Endometrium (tissue), 2 donors: Measurements from ENCODE around the gene KMT5B.

ENCODE experiments used
- FAIRE-seq: peaks from 2 replicates; lab custom pipeline; 2012; peaks lifted over from hg19 to GRCh38; lab: Jason Lieb, UNC
- donor health status: control.
- donor health status: control.

Gene KMT5B

DNA sequence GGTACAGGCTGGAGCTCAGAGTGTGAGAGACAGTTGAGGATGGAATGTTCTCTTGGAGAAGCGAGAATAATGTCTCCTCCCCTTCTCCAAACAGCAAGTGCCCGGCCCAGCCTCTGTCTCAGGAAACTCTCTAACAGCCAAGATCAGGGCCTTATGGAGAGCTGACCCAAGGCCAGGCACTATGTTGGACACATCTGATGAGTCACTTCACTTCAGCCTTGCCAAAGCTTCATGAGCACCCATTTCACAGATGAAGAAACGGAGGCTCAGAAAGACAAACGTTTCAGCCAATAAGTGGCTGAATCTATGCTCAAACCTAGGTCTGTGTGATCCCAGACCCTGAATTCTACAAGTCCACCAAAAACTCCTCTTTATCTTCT, 69.8 kb downstream of the KMT5B start:
- no peak for FAIRE-seq

DNA sequence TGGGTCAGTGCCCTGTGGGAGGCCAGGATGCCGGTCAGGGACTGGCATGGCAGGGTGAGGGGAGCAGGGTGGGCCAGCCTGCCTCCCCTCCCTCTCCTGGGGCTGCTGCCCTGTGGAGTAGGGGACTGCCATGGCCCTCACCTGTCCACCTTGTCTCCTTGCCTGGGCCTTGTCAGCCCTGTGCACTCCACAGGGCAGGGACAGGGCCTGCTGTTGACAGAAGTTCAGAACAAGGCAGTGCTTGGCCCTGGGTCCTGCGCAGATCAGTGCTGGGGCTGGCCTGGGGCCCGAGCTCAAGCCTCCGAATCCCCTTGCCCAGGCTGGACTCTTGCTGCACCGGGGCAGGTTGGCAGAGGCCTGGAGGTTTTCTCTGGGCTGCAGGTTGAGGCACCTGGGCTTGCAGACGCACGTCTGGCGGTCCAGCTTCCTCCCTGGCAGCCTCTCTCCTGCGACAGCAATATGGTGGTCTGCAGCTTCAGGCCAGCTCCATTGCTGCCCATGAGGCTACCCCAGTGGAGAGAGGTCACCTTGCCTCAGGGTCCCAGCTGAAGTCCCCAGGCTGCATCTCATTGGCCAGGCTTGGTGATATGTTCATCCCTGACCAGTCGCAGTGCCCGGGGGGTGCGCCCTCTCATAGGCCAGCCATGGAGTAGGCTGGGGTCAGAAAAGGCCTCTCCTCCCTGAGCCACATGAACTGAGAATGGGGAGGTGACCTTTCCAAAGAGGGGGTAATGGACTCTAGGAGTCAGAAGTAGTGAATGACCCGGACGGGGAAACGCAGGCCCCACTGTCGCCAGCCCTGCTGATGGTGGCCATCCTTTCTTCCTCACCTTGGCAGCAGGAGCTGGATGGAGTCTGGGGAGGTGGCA, 70.4 kb downstream of the KMT5B start:
- FAIRE-seq: no peak

DNA sequence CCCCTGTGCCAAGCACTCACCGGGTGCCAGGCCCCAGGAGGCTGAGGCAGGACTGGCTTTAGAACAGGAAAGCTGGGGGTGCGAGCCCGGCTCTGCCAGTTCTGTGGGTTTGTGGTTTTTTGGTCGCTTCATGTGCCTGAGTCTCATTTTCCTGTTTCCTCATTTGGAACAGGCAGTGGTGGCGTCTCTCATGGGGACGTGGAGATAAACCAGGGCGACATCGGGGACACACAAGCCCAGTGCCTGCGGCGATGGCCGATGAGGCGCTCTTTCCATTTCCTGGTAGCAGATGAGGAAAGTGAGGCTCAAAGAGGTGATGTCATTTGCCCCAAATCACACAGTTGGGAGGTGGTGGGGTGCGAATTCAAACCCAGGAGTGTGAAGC, 71.1 kb downstream of the KMT5B start:
- no peak for FAIRE-seq

DNA sequence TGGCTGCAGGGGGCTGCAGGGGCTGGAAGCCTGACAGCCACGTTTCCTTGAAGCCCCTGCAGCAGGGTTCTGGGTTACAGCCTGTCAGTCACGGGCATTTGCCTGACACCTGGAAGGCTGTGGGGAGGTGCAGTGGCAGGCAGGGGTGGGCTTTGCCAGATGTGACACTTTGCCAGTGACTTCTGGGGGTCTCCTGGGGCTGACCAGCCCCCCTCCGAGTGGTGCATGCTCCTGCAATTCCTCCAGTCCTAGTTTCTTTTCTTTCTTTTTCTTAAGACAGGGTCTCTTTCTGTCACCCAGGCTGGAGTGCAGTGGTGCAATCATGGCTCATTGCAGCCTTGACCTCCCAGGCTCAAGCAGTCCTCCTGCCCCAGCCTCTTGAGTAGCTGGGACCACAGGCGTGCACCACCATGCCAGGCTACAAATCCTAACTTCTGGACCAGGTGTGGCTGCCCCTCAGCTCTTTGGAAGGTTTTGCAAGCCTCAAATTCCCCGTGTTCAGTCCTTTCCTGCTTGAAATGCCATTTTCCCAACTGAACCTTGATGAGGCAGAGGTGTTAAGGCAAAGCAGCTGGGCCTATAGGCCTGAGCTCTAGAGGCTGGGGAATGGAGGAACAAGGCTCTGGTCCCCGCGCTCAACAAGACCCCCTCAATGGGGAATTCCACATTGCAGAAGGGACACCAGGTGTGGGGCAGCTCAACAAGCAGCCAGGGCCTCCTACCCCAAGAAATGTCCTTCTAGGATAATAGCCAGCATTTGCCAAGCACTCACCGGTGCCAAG, 71.7 kb downstream of the KMT5B start:
- FAIRE-seq: no peak

DNA sequence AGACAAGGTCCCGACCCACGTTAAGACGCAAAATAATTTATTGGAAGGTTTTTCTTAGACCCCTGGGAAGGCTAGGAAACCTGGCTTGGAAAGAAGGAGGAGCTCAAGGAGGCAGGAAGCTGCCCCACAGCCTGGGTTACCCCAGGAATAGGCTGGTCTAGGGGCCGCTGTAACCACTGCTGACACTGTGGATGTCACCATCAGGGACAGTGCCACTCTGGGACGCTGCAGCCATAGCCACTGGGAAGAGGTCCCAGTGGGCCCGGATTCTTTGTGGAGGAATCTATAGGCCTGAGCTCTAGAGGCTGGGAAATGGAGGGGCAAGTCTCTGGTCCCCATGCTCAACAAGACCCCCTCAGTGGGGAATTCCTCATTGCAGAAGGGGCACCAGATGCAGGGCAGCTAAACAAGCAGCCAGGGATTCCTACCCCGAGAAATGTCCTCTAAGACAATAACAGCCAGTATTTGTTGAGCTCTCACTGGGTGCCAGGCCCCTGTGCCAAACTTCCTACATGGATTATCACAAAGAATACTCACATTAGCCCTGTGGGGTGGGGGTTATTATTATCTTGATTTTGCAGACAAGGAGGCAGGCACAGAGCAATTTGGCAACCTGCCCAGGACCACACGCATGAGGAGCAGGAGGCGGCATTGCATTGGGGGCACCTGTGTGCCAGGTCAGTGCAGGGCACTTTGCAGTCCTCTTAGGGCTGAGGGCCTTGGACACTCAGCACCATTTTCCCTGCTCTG, 72.4 kb downstream of the KMT5B start:
- FAIRE-seq: no peak

DNA sequence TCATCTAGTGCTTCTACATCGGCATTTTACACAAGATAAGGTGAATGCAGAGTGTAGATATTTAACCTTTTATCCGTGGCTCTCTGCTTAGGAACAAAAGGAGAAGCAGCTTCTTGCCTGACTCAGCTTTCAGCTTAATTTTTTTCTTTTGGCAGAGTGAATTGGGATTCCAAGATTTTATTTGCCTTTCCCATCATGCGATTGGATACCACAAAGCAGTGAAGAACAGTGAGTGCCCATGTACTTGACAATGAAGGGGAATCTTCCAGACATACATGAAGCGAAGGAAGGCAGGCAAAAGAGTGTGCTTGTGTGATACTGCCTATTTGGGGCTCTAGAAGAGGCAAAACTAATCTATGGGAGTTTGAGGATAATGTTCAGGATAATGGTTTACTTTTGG, 74.9 kb downstream of the KMT5B start:
- no peak for FAIRE-seq

DNA sequence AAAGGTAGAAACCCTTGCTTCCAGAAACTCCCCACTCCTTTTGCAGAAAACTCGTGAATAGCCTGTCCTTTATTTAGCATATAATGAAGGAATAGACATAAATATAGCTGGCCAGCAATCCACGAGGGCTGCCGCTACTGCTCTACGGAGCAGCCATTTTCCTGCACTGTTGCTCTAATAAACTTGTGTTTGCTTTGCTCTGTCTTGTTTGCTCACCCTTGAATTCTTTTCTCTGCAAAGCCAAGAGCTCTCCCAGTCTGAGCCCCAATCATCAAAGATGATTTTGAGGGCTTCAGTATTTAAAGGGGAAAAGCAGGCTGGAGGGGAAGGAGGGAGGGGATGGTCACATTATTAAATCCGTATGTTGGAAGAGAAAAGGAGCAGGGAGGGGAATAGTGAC, 75.3 kb downstream of the KMT5B start:
- no peak for FAIRE-seq

DNA sequence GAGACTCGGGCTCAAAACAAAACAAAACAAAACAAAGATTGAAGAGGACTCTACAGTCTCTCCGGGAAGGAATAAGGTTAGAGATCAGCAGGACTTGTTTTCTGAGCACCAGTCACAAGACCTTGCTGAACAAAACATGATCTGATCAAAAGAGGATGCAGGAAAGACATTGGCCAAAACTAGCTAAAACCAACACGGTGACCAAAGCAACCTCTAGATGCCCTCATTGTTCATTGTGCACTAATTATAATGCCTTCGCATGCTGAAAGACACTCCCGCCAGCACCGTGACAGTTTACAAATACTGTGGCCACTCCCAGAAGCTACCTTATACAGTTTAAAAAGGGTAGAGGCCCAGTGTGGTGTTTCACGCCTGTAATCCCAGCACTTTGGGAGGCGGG, 76.2 kb downstream of the KMT5B start:
- no peak for FAIRE-seq

DNA sequence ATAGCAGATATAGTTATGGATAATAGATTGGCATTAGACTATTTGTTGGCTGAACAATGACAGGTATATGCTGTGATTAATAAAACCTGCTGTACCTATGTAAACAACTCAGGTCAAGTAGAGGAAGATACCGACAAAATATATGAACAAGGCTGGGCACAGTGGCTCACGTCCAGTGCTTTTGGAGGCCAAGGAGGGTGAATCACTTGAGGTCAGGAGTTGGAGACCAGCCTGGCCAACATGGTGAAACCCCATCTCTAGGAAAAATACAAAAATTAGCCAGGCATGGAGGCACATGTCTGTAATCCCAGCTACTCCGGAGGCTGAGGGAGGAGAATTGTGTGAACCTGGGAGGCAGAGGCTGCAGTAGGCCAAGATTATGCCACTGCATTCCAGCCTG, 77.9 kb downstream of the KMT5B start:
- FAIRE-seq: no peak

DNA sequence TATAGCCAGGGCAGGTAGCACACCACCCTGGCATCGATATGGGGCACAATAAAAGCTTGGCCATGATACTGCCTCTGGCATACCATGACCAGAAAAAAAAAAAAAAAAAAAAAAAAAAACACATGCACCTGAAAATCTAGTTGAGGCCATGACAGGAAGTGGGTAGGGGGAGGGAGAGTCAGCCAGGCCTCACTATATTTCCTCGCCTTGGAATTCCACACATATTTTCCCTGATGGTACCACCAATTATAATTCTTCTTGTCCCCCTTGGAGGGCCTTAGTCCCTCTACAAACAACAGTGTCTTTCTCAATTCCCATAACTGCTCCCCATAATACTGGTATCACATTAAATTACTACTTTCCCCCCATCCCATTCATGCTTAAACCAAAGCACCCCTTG, 79.3 kb downstream of the KMT5B start:
- no peak for FAIRE-seq

DNA sequence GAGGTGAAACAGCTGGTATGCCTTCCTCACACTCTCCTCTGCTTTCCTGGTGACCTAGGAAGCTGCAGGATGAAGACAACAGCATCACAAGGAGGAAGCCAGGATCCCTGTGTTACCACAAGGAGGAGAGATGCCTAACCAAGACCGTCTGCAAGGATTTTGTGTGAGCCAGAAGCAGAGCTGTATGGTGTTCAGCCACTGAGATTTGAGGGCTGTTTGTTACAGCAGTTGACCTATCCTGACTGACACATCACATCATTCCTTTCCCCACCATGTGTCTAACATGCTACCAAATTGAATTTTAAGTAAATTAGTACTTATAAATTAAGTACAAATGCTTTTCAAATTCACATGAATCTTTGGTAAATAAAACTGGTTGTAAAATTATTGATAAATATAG, 83.0 kb downstream of the KMT5B start:
- FAIRE-seq: no peak

DNA sequence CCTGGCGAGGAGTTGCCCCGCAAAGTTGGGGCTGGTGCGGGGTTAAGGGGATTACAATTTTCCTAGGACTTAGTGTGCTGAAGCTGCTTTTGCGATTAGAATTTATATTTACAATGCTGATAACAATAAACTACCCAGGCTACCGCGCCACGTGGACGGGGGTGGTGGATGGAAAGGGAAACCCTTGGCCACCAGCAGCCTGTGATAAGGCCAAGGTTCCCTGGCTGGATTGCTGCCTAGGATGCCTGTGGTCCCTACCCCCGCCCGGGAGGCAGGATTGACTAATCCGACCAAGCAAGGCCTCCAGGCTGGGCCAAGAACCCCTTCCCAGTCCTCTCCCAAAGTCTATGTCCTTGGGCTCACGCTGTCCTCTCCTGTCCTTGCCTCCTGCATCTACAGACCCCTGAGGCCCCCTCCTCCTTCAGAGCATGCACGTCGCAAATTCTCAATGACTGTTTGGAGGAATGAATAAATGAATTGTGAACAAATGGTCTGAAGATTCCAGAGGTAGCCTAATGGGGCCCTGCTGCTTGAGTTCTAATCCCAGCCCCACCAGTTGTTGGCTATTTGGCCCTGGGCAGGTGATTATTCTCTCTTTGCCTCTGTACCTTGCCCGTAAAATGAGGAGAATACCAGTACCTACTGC, 84.3 kb downstream of the KMT5B start:
- FAIRE-seq: no peak

DNA sequence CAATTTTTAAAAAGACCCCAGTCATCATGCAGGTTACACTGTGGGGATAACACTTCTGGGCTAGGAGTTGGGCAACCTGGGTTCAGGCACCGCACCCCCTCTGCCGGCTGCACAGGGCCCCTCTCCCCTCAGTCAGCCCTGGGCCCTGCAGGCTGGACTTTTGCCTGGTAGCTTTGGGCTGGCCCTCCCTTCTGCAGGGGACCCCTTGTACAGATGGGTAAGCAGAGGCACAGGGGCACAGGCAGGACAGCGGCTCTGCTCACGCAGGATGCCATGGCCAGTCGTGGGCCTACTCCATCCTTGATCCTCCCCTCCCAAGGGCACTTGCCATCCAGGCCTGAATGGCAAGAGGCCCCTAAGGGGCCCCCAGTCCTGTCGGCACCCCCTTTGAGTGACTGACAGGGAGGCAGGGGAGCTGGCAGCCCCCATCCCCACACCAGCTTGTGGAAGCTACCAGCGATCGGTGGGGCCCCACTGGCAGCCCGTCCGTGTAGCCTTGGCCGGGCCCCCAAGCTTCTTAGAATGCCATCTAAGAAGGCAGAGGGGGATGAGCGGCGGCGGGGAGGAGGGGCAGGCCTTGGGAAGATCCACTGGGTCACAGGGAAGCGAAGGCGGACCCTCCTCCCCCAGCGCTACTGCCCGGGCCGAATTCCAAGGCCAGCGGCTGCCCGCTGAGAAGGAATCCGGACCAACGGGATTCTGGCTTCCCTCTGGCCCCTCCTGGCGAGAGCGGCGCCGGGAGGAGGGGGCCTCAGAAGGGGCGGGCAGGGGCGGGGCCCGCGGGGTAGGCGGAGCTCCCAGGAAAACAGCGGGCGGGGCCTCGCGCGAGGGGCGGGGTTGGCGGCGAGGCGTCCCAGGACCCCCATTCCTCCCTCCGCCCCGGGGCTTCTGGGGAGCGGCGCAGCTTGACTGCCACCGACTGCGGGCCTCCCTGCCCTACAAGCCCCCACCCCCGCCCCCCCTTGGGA, 85.1 kb downstream of the KMT5B start:
- no peak for FAIRE-seq

DNA sequence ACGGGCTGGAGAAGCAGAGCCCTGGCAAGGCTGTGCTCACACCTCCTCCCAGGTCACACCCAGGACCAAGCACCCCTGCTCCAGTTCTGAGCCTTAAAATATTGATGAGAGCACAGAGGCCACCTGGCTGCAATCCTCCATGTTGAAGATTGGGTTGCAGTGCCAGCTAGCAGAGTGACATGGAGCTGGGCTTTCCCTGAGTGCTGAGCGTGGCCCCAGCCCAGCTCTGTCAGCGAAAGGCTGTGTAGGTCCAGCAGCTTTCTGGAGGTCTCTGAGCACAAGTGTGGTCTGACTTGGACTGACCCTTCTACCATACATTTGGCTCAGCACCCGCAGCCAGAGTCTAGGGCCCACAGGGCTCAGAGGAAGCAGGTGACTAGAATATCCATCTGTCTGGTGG, 87.9 kb downstream of the KMT5B start:
- no peak for FAIRE-seq

DNA sequence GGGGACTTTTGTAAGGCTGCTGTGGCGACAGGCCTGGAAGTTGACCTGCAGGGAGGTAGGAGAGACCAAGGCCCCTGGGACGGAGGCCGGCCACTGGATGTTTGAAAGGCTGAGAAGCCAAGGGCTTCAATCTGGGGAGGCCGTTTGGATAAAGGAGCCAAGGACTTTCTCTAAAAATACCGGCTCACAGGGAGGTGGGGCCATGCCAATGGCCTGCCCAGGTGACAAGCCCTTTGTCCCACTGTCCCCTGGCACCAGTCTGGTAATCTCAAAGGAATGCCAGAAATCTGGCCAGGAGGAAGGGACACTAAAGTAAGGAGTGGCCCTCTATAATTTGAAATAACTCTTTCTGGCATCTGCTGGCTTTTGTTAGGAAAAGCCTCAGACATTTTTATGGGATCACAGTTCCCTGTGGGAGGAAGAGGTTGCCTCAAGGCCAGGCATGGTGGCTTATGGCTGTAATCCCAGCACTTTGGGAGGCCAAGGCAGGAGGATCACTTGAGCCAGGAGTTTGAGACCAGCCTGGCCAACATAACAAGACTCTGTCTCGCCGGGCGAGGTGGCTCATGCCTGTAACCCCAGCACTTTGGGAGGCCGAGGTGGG, 90.1 kb downstream of the KMT5B start:
- FAIRE-seq: no peak

DNA sequence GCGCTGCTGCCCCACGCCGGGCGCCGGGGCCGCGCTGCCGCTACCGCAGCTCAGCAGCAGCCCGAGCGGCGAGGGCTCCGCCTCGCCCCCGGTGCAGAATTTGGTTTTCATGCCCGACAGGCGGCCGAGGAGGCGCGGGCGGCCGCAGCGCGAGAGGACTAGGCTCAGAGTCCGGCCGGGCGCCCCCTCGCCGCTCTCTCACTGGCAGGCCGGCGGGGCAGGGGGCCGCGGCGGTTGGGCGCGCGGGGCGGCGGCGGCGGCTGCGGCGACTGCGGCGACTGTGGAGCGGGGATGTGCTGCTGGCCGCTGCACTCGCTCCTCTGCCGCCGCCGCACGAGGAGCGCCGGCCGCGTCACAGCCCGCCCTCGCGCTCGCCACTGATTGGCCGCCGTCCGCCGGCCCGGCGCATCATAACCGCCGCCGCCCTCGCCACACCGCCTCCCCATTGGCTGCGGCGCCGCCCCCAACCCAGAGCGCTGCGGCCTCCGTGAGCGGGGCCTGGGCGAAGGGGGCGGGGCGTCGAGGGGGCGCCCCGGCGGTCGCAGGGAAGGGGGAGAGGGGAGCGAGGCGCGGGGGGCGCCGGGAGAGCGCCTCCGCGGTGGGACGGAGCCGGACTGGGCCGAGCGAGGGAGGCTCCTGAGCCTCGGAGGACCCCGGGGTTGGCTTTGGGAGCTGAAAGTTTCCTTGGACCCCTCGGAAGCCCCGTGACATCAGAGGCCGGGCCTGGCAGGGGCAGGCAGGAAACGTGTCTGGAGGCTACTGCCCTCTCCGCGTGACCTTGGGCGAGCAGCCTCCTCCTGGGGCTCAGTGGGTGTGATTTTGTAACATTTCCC, 91.8 kb downstream of the KMT5B start, which contains the start of gene CHKA:
CHKA (minus strand) TSS at position 322 of the 833 bp plus-strand sequence; CDS start at position 111, 211 bp downstream.
- FAIRE-seq: no peak

DNA sequence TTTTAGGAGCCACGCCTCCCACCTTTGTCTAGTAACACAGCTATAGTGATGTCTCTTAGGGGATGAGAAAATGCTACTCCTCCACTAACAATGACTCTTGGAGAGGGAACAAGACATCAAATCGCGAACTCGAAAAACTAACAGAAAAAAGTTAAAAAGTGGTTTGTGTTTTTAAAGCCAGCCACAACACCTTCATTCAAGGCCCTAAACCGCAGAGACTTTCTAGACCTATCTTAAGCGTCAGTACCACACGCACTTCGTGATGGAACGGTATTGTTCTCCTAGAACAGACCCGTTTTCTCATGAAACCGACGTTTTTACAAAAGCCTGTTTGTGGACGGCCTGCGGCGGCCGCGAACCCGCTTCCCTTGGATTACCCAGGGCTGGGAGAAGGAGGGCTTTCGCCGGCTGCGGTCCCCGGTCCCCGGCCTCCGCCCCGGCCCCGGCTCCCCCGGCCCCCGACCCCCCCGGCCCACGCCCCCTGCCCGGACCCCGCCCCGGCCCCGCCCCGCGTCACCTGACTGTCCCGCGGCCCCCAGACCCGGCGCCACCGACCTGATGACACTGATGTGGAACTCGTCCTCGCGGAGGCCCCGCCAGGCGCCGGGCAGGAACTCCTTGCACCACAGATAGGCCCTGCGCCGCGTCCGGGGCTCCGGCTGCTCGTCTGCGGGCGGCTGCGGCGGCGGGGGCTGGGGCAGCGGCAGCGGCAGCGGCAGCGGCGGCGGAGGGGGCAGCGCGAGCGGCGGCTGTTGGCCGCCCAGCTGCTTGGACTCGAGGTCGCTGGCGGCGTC, 92.6 kb downstream of the KMT5B start:
- FAIRE-seq: no peak

DNA sequence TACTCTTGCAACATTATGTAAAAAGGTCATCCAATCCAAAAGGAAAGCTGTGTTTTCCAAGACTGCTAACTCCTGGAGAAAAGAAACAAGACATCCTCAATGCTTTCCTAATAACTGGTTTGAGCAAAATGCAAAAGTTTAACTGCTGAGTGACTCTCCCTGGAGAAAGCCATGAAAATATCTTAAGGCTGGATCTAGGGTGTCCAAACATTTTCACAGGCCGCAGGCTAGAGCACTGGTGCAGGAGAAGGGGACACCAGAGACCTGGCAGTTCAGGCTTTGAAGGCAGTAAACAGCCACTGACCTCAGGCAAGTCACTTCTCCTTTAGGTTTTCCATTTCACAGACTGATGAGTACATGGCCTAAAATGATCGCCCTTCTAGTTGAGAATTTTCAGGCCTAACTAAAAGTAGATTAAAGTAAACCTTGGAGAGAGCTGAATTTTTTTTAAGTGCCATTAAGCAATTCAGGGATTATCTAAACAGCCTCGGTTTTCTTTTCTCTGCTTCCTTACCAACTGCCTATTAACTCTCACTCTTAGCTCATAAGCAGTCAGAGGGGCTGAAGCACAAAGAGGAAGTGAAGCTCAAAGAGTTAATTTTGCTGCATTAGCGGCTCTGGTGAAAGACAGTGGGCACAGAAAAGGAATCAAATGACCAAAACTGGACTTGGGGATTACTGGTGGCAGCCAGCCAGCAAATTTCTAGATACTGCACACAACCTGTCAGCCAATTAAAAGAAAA, 94.2 kb downstream of the KMT5B start:
- no peak for FAIRE-seq
